GM12878 (cell line): ENCODE results near the gene SDCCAG8.

ENCODE experiments used
- CEBPZ ChIP-seq: fragments of 150-350 bp; IDR thresholded peaks from 2 replicates; pipeline ENCODE4 v1.6.1; 2016; ENCODE audit warnings: low read depth, low read length
- EED ChIP-seq: sonication (generic); IDR thresholded peaks from 2 replicates; pipeline ENCODE4 v1.6.1; 2016; ENCODE audit warnings: antibody characterized with exemption, low read depth
- NR2F1 ChIP-seq: fragments of 450-650 bp; conservative IDR thresholded peaks from 2 replicates; pipeline ENCODE4 v1.6.1; 2017; ENCODE audit warnings: mild to moderate bottlenecking
- REST ChIP-seq: IDR thresholded peaks from 2 replicates; pipeline ENCODE4 v1.6.1; 2012; ENCODE audit warnings: mild to moderate bottlenecking, low read depth, low read length
- TCF7 ChIP-seq: IDR thresholded peaks from 2 replicates; pipeline ENCODE4 v1.6.1; 2014; ENCODE audit warnings: antibody characterized with exemption, borderline replicate concordance
- YY1 ChIP-seq: IDR thresholded peaks from 2 replicates; pipeline ENCODE4 v1.6.1; 2011; ENCODE audit warnings: low read depth, mild to moderate bottlenecking, low read length
- TF ChIP-seq, protein P1 (sequence below), 3 experiments: IDR thresholded peaks in 2 of 3; conservative IDR thresholded peaks in 1 of 3; 2 replicates each; pipeline ENCODE4 v1.5.1; 2011; ENCODE audit warnings: low read depth in 3 of 3, low read length in 3 of 3, mild to moderate bottlenecking in 3 of 3, control low read depth in 2 of 3, moderate library complexity in 2 of 3, inconsistent platforms in 1 of 3, mixed read lengths in 1 of 3; ENCODE audit not compliant: control insufficient read depth in 2 of 3, insufficient read depth in 1 of 3; ENCODE audit errors: extremely low read depth in 1 of 3

DNA sequence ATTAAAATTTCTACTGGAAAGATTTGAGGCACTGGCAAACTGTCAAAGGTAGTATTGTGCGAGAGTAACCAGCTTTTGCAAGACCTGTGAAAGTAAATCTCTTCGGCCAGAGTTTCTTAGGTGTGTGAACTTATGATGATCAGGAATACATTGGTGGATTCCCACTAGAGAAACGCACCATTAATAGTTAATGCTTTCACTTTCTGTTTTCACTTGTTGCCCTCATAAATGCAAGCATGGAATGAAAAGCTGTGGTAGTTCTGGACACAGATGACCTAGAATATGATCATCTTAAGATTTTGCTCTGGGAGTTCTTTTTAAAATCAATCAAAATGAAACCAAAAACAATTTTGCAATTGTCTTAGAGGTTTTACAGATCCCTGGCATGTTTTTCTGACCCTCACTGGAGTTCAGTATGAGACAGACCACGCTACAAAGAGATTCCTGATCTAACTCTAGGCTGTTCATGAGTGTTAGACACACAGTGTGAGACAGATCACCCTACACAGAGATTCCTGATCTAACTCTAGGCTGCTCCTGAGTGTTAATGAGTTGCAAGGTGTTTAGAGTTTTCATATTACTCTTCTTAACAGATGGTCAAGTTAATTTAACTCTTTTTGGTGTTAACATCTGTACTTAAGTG, 98.8 kb downstream of the SDCCAG8 start:
- TF ChIP-seq, protein P1, sequence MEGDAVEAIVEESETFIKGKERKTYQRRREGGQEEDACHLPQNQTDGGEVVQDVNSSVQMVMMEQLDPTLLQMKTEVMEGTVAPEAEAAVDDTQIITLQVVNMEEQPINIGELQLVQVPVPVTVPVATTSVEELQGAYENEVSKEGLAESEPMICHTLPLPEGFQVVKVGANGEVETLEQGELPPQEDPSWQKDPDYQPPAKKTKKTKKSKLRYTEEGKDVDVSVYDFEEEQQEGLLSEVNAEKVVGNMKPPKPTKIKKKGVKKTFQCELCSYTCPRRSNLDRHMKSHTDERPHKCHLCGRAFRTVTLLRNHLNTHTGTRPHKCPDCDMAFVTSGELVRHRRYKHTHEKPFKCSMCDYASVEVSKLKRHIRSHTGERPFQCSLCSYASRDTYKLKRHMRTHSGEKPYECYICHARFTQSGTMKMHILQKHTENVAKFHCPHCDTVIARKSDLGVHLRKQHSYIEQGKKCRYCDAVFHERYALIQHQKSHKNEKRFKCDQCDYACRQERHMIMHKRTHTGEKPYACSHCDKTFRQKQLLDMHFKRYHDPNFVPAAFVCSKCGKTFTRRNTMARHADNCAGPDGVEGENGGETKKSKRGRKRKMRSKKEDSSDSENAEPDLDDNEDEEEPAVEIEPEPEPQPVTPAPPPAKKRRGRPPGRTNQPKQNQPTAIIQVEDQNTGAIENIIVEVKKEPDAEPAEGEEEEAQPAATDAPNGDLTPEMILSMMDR (IDR thresholded peaks at IDR 0.05 in 2 of 3, conservative IDR thresholded peaks at IDR 0.05 in 1 of 3; ENCODE audit: control insufficient read depth in 2 of 3, extremely low read depth in 1 of 3, insufficient read depth in 1 of 3, low read depth in 3 of 3, low read length in 3 of 3): no peak
- TF ChIP-seq YY1: no peak
- no peak for TF ChIP-seq EED
- no peak for TF ChIP-seq TCF7
- no peak for TF ChIP-seq REST
- no peak for TF ChIP-seq CEBPZ
- TF ChIP-seq NR2F1: no peak
